Measurements from ENCODE around the gene AUTS2.

- TF ChIP-seq CTCF (IDR thresholded peaks at IDR 0.05) = no peak
- no peak for TF ChIP-seq CREM (CRISPR knock-in tag; IDR thresholded peaks at IDR 0.05)
- TF ChIP-seq ESRRA (CRISPR knock-in tag; IDR thresholded peaks at IDR 0.05; ENCODE audit: borderline replicate concordance) = no peak
- TF ChIP-seq PRDM15 (CRISPR knock-in tag; IDR thresholded peaks at IDR 0.05) = no peak
Observed at GRCh38 chr7:69610374-69611084, 12.3 kb downstream of the AUTS2 start.
